GM21515 (cell line): ENCODE data around the gene PCDHB14.
"Not testable (repeated sequence)": the region's sequence is repeated elsewhere in the genome, so short reads cannot be mapped to it uniquely, and the experiment has no call there.

Experiments
- ATAC-seq: cut with Tn5 transposase; IDR thresholded peaks from one replicate; pipeline ENCODE4 v1.9.1; 2021; ENCODE audit not compliant: unreplicated experiment

Gene PCDHB14

DNA sequence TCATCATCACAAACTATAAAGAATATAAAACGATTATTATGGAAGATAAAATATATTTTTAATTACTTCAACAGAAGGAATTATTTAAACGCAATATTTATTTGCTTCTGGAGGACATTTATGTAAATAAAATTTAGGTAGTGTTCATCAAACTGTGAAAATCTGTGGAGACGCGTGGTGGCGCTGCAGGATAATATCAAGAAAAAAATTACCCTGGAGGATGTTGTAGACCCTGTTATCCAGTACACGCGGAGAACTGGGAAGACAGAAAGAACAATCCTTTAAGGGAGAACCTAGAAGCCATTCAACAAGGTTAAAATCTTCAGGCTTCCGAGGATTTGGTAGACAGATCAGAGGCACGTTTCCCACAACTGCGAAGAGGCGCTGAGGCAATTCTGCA is 14.7 kb upstream of the PCDHB14 start, which contains the start of gene PCDHB12:
TSS of gene PCDHB12 (plus strand) at position 242 of the 400 bp plus-strand sequence. CDS start 189 bp downstream, outside the sequence.
- no peak for ATAC-seq

DNA sequence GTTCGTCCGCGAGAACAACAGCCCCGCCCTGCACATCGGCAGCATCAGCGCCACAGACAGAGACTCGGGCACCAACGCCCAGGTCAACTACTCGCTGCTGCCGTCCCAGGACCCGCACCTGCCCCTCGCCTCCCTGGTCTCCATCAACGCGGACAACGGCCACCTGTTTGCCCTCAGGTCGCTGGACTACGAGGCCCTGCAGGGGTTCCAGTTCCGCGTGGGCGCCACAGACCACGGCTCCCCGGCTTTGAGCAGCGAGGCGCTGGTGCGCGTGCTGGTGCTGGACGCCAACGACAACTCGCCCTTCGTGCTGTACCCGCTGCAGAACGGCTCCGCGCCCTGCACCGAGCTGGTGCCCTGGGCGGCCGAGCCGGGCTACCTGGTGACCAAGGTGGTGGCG is 12.9 kb upstream of the PCDHB14 start:
- not testable (repeated sequence) for ATAC-seq

DNA sequence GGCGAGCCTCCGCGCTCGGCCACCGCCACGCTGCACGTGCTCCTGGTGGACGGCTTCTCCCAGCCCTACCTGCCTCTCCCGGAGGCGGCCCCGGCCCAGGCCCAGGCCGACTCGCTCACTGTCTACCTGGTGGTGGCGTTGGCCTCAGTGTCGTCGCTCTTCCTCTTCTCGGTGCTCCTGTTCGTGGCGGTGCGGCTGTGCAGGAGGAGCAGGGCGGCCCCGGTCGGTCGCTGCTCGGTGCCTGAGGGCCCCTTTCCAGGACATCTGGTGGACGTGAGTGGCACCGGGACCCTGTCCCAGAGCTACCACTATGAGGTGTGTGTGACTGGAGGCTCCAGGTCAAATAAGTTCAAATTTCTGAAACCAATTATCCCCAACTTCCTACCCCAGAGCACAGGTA is 12.3 kb upstream of the PCDHB14 start:
- not testable (repeated sequence) for ATAC-seq

DNA sequence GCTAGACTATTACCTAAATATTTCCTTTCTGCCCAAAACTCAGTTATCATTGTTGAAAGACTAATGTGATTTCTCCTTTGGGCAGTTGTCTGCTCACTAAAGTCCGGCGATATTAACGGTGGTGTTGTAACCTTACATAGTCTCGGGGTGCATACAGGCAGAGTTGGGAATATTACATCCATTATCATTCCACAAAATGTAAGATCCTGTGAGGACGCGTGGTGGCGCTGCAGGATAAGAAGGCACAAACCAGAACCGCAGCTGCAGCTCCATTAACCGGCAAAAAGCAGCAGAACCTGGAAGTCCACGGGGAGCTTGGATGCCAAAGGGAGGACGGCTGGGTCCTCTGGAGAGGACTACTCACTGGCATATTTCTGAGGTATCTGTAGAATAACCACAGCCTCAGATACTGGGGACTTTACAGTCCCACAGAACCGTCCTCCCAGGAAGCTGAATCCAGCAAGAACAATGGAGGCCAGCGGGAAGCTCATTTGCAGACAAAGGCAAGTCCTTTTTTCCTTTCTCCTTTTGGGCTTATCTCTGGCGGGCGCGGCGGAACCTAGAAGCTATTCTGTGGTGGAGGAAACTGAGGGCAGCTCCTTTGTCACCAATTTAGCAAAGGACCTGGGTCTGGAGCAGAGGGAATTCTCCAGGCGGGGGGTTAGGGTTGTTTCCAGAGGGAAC is 9.3 kb upstream of the PCDHB14 start, which contains the start of gene PCDHB13:
TSS of gene PCDHB13 (plus strand) at position 264 of the 684 bp plus-strand sequence. CDS start at position 469, 205 bp downstream.
- ATAC-seq = not testable (repeated sequence)

DNA sequence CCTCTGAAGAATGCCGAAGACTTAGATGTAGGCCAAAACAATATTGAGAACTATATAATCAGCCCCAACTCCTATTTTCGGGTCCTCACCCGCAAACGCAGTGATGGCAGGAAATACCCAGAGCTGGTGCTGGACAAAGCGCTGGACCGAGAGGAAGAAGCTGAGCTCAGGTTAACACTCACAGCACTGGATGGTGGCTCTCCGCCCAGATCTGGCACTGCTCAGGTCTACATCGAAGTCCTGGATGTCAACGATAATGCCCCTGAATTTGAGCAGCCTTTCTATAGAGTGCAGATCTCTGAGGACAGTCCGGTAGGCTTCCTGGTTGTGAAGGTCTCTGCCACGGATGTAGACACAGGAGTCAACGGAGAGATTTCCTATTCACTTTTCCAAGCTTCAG is 8.6 kb upstream of the PCDHB14 start:
- ATAC-seq = not testable (repeated sequence)

DNA sequence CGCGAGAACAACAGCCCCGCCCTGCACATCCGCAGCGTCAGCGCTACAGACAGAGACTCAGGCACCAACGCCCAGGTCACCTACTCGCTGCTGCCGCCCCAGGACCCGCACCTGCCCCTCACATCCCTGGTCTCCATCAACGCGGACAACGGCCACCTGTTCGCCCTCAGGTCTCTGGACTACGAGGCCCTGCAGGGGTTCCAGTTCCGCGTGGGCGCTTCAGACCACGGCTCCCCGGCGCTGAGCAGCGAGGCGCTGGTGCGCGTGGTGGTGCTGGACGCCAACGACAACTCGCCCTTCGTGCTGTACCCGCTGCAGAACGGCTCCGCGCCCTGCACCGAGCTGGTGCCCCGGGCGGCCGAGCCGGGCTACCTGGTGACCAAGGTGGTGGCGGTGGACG is 7.6 kb upstream of the PCDHB14 start:
- not testable (repeated sequence) for ATAC-seq

DNA sequence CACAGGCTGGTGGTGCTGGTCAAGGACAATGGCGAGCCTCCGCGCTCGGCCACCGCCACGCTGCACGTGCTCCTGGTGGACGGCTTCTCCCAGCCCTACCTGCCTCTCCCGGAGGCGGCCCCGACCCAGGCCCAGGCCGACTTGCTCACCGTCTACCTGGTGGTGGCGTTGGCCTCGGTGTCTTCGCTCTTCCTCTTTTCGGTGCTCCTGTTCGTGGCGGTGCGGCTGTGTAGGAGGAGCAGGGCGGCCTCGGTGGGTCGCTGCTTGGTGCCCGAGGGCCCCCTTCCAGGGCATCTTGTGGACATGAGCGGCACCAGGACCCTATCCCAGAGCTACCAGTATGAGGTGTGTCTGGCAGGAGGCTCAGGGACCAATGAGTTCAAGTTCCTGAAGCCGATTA is 7.1 kb upstream of the PCDHB14 start:
- ATAC-seq = not testable (repeated sequence)

DNA sequence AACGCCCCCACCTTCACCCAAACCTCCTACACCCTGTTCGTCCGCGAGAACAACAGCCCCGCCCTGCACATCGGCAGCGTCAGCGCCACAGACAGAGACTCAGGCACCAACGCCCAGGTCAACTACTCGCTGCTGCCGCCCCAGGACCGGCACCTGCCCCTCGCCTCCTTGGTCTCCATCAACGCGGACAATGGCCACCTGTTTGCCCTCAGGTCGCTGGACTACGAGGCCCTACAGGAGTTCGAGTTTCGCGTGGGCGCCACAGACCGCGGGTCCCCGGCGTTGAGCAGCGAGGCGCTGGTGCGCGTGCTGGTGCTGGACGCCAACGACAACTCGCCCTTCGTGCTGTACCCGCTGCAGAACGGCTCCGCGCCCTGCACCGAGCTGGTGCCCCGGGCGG is 1.7 kb downstream of the PCDHB14 start:
- not testable (repeated sequence) for ATAC-seq

DNA sequence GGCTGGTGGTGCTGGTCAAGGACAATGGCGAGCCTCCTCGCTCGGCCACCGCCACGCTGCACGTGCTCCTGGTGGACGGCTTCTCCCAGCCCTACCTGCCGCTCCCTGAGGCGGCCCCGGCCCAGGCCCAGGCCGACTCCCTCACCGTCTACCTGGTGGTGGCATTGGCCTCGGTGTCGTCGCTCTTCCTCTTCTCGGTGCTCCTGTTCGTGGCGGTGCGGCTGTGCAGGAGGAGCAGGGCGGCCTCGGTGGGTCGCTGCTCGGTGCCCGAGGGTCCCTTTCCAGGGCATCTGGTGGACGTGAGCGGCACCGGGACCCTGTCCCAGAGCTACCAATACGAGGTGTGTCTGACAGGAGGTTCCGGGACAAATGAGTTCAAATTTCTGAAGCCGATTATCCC is 2.3 kb downstream of the PCDHB14 start:
- not testable (repeated sequence) for ATAC-seq

DNA sequence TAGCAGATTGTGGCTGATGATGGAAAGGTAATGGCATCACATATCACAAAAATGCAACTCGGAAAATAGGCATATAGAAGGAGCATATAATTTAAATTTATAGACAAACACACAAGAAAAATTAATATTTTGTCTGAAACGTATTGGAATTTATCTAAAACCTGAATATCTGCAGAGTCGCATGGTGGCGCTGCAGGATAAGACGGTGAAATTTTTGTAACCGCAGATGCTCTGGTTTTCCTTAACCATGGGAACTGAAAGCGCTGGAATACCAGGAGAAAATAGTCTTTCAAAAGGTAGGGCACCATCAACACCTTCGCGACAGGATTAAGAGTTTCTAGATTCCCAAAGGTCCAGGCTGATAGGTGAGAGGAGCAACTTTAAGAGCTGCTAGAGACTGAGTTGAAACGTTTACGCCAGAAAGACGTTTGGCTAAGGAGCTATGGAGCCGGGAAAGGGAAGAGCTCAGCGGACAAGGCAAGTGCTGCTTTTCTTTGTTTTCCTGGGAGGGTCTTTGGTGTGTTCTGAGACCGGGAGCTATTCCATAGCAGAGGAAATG is 11.0 kb downstream of the PCDHB14 start:
- no peak for ATAC-seq

DNA sequence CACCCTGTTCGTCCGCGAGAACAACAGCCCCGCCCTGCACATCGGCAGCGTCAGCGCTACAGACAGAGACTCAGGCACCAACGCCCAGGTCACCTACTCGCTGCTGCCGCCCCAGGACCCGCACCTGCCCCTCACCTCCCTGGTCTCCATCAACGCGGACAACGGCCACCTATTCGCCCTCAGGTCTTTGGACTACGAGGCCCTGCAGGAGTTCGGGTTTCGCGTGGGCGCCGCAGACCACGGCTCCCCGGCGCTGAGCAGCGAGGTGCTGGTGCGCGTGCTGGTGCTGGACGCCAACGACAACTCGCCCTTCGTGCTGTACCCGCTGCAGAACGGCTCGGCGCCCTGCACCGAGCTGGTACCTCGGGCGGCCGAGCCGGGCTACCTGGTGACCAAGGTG is 12.8 kb downstream of the PCDHB14 start:
- not testable (repeated sequence) for ATAC-seq

DNA sequence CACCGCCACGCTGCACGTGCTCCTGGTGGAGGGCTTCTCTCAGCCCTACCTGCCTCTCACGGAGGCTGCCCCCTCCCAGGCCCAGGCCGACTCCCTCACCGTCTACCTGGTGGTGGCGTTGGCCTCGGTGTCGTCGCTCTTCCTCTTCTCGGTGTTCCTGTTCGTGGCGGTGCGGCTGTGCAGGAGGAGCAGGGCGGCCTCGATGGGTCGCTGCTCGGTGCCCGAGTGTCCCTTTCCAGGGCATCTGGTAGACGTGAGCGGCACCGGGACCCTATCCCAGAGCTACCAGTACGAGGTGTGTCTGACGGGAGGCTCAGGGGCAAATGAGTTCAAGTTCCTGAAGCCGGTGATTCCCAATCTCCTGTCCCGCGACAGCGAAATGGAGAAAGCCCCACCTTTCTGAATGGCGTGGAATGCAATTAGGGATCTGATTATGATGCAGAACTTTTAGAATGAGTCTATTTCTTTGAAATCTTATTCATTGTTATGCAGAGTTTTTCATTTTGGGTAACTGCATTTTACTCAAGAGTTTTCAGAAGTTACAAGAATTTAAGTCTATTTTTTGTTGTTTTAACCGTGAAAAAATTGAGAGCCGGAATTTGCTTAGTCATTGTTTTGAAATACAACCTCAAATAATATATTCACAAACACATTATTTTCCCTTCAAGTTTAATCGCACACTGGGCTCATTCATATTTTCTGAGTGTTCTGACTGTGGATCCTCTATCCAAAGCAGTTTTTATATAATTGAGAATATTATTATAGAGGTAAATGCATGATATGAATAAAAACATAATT is 13.6 kb downstream of the PCDHB14 start:
- ATAC-seq = no peak

DNA sequence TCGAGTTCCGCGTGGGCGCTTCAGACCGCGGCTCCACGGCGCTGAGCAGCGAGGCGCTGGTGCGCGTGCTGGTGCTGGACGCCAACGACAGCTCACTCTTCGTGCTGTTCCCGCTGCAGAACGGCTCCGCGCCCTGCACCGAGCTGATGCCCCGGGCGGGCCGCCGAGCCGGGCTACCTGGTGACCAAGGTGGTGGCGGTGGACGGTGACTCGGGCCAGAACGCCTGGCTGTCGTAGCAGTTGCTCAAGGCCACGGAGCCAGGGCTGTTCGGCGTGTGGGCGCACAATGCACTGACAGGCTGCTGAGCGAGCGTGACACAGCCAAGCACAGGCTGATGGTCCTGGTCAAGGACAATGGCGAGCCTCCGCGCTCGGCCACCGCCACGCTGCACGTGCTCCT is 18.4 kb downstream of the PCDHB14 start:
- no peak for ATAC-seq

DNA sequence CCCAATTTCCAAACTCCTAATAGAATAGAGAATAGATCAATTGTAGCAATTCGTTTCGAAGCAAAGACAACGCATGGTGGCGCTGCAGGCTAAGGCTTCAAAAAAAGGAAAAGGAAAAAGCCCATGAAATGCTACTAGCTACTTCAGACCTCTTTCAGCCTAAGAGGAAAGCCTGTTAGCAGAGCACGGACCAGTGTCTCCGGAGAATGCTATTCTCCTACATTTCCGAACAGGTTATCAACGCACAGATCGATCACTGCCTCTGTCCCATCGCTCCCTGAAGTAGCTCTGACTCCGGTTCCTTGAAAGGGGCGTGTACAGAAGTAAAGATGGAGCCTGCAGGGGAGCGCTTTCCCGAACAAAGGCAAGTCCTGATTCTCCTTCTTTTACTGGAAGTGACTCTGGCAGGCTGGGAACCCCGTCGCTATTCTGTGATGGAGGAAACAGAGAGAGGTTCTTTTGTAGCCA is 22.1 kb downstream of the PCDHB14 start, which contains the start of gene PCDHB15:
TSS of gene PCDHB15 (plus strand) at position 146 of the 468 bp plus-strand sequence. CDS start at position 330, 184 bp downstream.
- no peak for ATAC-seq

DNA sequence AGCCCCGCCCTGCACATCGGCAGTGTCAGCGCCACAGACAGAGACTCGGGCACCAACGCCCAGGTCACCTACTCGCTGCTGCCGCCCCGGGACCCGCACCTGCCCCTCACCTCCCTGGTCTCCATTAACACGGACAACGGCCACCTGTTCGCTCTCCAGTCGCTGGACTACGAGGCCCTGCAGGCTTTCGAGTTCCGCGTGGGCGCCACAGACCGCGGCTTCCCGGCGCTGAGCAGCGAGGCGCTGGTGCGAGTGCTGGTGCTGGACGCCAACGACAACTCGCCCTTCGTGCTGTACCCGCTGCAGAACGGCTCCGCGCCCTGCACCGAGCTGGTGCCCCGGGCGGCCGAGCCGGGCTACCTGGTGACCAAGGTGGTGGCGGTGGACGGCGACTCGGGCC is 23.8 kb downstream of the PCDHB14 start:
- not testable (repeated sequence) for ATAC-seq

DNA sequence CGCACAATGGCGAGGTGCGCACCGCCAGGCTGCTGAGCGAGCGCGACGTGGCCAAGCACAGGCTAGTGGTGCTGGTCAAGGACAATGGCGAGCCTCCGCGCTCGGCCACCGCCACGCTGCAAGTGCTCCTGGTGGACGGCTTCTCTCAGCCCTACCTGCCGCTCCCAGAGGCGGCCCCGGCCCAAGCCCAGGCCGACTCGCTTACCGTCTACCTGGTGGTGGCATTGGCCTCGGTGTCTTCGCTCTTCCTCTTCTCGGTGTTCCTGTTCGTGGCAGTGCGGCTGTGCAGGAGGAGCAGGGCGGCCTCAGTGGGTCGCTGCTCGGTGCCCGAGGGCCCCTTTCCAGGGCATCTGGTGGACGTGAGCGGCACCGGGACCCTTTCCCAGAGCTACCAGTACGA is 24.3 kb downstream of the PCDHB14 start:
- ATAC-seq = not testable (repeated sequence)

DNA sequence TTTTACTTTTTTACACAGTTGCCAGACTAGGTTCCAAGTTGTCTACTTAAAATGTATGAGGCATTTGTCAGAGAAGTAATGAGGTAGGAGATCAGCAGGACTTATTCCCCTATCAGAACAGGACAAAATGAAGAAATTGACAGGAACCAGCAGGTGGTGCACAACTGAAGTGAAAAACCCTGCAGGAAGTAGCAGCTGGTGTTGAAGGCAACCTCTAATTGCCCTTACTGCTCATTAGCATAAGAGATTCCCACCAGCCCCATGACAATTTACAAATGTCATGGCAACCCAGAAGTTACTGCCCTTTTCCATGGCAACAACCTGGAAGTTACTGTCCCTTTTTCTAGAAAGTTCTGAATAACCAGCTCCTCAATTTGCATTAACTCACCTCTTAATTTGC is 27.4 kb downstream of the PCDHB14 start:
- no peak for ATAC-seq

DNA sequence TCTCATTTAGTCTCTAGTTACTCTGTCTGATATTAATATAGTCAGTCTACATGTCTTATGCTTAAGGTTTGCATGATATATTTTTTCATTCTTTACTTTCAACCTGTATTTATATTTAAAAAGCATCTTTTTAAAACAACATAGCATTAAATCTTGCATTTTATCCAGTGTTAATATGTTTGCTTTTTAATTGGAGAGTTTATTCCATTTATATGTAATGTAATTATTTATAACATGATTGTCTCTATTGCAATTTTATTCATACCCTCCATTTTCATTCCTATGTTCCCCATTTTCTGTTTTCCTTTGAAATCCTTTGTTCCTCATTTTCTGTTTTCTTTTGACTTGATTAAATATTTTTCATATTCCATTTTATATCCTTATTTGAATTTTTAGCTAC is 35.3 kb downstream of the PCDHB14 start:
- no peak for ATAC-seq

DNA sequence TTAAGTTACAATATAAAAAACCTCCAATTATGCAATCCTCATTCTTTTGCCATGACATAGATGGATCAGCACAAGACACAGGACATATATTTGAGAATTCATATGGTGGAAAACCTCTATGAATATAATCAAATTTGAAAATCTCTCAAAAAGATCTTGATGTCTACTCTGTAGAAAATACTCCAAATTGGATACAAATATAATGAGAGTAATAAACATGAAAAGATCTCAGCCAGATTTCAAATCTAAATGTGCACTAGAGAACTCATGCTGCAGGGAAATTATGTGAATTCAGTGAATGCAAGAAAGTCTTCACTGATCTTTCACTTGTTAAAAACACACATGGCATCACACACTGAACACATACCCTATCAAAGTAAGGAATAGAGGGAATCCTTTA is 35.8 kb downstream of the PCDHB14 start:
- ATAC-seq = no peak

DNA sequence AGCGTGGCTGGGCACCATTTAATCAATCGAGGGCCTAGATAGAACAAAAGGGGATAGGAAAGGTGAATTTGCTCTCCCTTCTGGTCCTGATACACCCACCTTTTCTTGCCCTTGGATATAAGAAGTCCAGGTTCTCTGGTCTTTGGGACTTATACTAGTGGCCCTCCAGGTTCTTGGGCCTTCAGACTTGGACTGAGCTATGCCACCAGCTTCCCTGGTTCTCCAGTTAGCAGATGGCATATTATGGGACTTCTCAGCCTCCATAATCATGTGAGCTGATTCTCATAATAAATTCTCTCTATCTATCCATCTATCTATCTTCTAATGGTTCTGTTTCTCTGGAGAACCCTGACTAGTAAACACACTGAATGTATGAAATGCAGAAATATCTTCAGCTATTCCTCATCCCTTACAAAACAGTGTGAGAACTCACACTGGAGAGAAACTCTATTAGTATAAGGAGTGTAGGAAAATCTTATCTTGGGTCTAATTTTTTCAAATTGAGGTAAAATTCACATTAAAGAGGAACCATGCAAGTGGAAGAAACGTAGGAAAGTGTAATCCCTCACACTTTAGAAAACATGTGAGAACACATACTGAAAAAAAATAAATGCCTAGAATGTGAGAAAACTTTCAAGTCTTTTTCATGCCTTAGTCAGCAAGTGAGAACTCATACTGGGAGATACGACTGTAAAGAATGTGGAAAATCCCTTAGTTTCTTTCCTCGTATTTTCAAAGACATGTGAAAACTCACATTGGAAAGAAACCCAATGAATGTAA is 37.5 kb downstream of the PCDHB14 start:
- ATAC-seq = no peak

DNA sequence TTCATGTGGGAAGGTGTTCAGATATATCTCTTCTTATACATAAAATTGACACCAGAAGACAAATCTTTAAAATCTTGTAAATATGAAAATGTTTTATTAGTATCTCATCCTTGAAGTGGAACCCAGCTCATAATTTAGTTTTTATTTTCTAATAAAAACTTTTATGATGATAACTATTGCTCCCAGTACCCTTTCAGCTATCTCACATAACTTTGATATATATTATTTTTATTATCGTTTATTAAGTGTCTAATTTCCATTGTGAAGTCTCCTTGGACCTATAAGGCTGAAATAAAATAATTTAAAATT is 38.0 kb downstream of the PCDHB14 start:
- ATAC-seq = no peak
